HS-27A (cell line): Measurements from ENCODE around the gene RRAGC.
"Not testable (repeated sequence)": the region's sequence is repeated elsewhere in the genome, so short reads cannot be mapped to it uniquely, and the experiment has no call there.

ENCODE experiments used
- DNase-seq: peaks from one replicate; pipeline ENCODE4 v3.0.0-alpha.2; 2012; ENCODE audit warnings: low read depth, missing footprints

Gene RRAGC

GRCh38 chr1:38817267-38818174 lies 42.1 kb downstream of the RRAGC start:
- DNase-seq, result no peak

- DNase-seq, result no peak
Measured at GRCh38 chr1:38815903-38816627, 43.5 kb downstream of the RRAGC start.

GRCh38 chr1:38814984-38815464 lies 44.5 kb downstream of the RRAGC start:
- DNase-seq, result no peak

- DNase-seq, result no peak
Measured at GRCh38 chr1:38814444-38814983, 45.1 kb downstream of the RRAGC start.

GRCh38 chr1:38812981-38813380 lies 46.6 kb downstream of the RRAGC start:
- DNase-seq, result no peak

GRCh38 chr1:38811466-38811865 lies 48.1 kb downstream of the RRAGC start:
- DNase-seq, result not testable (repeated sequence)

GRCh38 chr1:38806090-38806489 lies 53.5 kb downstream of the RRAGC start:
- DNase-seq, result no peak

- DNase-seq, result no peak
Measured at GRCh38 chr1:38805036-38805435, 54.5 kb downstream of the RRAGC start.

- no peak for DNase-seq
Measured at GRCh38 chr1:38804062-38804886, 55.3 kb downstream of the RRAGC start.

- DNase-seq, result no peak
Measured at GRCh38 chr1:38803647-38804046, 55.9 kb downstream of the RRAGC start.

- no peak for DNase-seq
Measured at GRCh38 chr1:38800720-38801671, 58.6 kb downstream of the RRAGC start.

GRCh38 chr1:38793299-38793698 lies 66.3 kb downstream of the RRAGC start:
- no peak for DNase-seq

- DNase-seq, result no peak
Measured at GRCh38 chr1:38791892-38792291, 67.7 kb downstream of the RRAGC start.

GRCh38 chr1:38791164-38791515 lies 68.4 kb downstream of the RRAGC start:
- DNase-seq, result no peak

- DNase-seq, result no peak
Measured at GRCh38 chr1:38790422-38791163, 69.0 kb downstream of the RRAGC start.

GRCh38 chr1:38789498-38790169 lies 69.9 kb downstream of the RRAGC start:
- no peak for DNase-seq

GRCh38 chr1:38788341-38789336 lies 70.9 kb downstream of the RRAGC start:
- DNase-seq, result no peak
